ENCODE results near the gene SDHB.

Gene SDHB

DNA sequence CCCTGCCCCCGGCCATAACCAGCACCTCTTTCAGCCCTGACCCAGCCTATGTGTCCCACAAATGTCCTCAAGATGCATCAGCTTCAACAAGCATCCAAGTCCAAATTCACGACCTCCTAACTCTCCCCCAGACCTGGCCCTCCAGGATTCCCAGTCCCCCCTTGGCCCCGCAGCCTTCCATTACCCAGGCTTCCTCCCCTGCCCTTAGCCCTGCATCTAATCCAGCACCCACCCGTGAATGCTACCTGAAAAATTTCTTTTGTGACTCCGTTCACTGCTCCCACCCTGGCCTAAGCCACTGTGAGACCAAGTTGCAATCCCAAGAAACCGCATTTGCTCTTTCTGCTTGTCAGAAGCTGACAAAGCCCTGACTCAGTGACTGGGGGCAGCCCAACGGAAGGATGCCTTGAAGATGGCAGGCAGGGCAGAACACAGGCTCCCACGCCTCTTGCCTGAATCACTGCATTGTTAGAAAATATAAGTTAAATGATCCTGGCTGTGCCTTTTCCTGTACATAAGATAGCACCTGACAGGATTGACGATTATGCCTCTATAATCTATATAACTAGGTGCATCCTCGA is 72.5 kb downstream of the SDHB start:
- no peak for DNase-seq

- no peak for DNase-seq
Observed at GRCh38 chr1:16980473-16981268, 73.2 kb downstream of the SDHB start, which contains the start of gene MFAP2. TSS of gene MFAP2 (minus strand) at chr1:16980620. CDS start at chr1:16978273, 2,347 bp downstream.

DNA sequence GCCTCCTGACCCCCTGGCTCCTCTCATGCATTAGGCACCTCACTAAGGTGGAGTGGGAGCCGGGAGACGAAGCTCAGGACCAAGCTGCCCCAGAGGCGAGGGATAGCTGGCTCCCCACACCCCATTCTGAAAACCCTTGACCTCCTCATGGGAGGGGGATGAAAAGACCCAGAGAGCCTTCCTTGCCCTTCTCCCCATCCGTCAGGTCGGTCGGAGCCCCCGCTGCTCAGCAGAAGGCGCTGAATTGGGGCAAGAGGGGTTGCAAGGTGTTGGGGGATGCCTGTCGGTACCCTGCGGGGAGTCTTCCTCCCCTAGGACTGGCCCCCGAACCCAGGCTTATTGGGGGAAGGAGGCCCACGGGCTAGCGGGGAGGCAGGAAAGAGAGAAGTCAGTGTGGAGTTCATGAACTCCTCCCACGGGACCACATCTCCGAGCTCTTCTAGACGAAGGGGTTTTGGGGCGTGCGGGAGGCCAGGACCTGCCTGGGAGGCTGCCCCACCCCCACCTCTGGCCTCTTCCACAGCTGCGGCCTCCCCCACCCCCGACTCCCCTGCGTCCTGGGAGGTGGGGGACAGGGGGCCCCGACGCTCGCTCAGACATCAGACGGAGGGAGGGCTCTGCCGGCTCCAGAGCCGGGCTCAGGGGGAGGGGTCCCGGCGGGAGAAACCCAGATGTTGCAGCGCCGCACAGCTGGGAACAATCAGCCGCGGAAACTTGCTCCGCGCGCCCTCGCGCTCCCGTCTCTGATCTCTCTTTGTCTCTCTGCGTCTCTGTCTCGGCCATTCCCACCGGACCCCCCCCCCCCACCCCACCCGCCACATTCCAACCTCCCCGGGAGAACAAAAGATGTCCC is 74.1 kb downstream of the SDHB start:
- DNase-seq: no peak

- no peak for DNase-seq
Observed at GRCh38 chr1:16978567-16979474, 75.0 kb downstream of the SDHB start.

DNA sequence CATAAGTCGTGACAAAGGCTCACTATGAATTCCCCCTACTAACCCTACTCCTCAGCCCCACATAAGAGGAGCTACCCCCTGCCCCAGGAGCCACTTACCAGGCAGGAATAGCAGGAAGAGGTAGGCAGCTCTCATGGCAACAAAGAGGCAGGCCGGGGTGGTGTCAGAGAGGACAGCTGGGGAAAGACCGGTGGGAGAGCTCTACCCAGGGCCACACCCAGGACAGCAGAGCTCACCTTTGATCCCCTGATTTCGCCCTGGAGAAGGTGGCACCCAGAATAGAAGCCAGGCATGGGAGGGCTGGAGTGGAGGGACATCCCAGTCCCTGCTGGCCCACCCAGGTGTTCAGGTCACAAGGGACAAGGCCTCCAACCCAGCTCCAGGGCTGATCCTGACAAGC is 75.7 kb downstream of the SDHB start:
- DNase-seq: no peak

- no peak for DNase-seq
Observed at GRCh38 chr1:16977377-16977776, 76.5 kb downstream of the SDHB start.

DNA sequence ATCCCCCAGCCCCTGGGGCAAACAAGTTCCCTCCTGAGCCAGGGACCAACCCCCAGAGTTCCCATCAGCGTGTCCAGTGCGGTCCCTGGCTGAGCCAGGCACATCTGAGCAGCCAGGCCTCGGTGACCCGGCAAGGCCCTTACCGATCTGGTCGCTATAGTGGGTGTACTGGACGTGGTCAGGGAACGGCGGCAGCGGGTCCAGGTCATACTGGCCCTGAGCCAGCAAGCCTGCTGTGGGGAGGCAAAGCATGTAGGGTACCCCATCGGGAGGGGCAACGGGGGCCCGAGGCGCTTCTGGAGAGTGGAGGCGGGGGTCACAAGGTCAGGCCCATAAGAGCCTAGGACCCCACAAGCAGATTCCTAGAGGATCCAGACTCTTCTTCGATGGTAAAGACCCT is 76.9 kb downstream of the SDHB start:
- no peak for DNase-seq

DNA sequence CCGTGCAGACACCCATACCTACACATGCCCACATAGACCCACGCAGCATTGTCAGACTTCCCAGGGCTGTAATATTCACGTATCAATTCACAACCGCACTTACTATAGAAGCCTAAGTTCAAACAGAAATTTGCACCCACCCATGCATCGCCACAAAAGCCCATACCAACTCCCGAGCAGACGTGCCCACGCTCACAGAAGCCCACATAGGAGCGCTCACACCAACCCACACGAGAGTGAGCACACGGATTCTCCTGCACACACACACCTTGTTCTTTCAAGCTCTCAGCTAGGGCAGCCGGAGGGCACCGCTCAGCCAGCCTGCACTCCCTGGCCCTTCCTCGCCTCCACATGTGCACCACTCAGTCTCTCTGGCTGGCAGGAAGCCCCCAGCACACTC is 78.0 kb downstream of the SDHB start:
- no peak for DNase-seq

- DNase-seq: no peak
Observed at GRCh38 chr1:16975211-16975610, 78.6 kb downstream of the SDHB start.

DNA sequence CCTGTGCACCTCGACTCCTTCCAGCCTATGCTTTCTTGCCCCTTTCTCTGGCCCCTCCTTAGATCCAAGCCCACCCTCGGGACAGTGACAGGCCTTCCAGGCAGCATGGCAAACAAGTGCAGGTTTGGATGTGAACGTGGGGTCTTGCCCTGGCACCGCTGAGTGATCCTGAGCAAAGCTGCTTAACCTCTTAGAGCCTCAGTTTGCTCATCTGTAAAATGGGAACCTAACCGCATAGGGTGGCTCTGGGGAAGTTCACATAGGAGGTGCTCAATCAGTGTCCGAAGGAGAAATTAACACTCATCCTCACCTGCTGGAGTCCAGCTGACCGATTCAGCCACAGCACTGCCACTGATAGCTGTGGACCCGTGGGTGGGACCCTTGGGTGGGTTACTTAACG is 80.6 kb downstream of the SDHB start:
- DNase-seq: no peak

- no peak for DNase-seq
Observed at GRCh38 chr1:16972189-16972895, 81.5 kb downstream of the SDHB start.

DNA sequence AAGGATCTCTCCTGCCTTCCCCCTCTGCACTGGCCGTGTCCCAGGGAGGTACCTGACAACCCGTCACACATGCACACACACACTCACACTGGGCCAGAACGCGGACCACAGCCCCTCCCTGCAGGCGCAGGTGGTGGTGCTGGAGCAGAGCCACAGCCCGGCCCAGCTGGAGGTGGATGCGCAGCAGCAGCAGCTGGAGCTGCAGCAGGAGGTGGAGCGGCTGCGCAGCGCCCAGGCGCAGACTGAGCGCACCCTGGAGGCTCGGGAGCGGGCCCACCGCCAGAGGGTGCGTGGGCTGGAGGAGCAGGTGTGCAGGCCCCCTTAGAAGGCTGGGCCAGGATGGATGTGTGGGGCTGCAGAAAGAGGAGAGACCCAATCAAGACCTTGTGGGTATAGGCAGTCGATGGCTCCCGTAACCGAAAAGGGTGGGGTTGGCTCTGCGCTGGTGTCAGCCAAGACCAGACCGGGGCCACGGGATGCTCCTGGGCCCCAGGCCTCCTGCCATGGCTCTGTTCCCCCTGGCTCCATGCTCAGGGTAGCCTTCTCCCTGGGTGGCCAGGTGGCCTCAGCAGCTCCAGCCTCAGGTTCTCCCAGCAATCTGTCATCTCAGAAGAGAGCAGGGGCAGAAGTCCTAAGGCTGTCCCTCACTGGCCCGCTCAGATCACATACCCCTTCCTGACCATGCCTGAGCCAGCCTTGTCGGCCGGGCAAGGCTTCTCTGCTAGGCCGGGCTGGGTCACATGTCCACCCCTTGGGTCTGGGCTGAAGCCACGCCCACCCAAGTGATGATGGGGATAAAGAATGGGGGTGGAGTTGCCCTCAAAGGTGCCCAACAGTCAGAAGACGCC is 82.3 kb downstream of the SDHB start:
- DNase-seq: no peak

DNA sequence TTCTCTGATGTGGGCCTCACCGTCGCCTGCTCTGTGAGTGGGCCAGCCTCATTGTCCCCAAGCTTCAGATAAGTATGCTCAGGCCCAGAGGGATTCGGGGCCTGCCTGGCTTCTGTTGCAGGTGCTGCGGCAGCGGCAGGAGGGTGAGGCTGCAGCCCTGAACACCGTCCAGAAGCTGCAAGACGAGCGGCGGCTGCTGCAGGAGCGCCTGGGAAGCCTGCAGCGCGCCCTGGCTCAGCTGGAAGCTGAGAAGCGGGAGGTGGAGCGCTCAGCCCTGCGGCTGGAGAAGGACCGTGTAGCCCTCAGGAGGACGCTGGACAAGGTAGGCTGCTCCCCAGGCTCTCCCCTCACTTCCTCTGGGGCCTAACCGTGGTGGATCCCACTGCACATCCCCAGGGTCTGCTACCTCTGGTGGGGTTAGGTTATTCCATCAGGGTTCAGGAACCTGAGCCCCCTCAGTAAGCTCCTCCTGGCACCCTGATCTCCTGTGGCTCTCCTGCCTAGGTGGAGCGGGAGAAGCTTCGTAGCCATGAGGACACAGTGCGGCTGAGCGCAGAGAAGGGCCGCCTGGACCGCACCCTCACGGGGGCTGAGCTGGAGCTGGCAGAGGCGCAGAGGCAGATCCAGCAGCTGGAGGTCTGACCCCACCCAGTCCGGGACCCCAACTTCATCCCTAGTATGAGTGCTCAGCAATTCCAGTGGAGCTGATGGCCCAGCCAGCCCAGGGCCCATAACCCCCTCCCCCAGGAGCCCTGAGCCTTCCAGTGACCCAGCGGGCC is 83.5 kb downstream of the SDHB start:
- DNase-seq: no peak

DNA sequence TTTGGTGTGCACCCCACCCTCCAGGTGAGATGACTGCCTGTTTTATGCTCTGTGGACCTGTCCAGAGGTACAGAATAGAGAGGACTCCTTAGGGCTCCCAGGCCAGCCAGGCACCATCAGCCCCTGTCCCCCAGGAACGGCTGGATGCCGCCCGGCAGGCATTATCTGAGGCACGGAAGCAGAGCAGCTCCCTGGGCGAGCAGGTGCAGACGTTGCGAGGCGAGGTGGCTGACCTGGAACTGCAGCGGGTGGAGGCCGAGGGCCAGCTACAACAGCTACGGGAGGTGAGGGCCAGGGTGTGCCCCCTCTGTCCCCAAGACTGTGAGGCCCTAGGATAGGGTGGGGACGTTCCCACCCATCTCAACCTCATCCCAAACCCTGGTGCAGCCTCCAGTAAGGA is 84.2 kb downstream of the SDHB start:
- no peak for DNase-seq

DNA sequence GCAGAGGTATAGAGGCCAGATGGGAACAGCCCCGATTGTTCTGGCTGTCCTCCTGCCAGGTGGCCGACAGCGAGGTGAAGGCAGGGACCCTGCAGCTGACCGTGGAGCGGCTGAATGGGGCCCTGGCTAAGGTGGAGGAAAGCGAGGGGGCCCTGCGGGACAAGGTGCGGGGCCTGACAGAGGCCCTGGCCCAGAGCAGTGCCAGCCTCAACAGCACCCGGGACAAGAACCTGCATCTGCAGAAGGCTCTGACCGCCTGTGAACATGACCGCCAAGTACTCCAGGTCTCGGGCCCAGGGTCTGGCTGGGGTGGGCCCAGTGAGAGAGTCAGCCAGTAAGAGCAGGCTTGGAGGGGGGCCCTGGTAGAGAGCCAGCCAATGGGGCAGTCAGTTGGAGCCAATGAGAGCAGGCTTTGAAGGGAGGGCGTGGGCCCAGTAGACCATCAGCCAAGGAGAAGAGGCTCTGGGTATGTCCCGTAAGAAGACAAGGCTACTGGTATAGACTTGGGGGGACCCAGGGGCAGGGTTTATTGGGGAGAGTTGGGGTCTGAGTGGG is 84.7 kb downstream of the SDHB start:
- no peak for DNase-seq
